ENCODE measurements around the gene CSH2.

CSH2 gene

GRCh38 chr17:63834431-63835166 is 38.9 kb downstream of the CSH2 start:
- DNase-seq (ENCODE audit: low spot score) = no peak

- no peak for DNase-seq (ENCODE audit: low spot score)
Observed at GRCh38 chr17:63833741-63834373, 39.6 kb downstream of the CSH2 start.

- no peak for DNase-seq (ENCODE audit: low spot score)
Observed at GRCh38 chr17:63833026-63833740, 40.3 kb downstream of the CSH2 start.

- no peak for DNase-seq (ENCODE audit: low spot score)
Observed at GRCh38 chr17:63832455-63832854, 41.0 kb downstream of the CSH2 start.

GRCh38 chr17:63832014-63832413 is 41.5 kb downstream of the CSH2 start:
- DNase-seq (ENCODE audit: low spot score) = no peak

GRCh38 chr17:63831505-63831904 is 42.0 kb downstream of the CSH2 start:
- DNase-seq (ENCODE audit: low spot score) = no peak

- DNase-seq (ENCODE audit: low spot score) = no peak
Observed at GRCh38 chr17:63830904-63831491, 42.5 kb downstream of the CSH2 start.

- DNase-seq (ENCODE audit: low spot score) = no peak
Observed at GRCh38 chr17:63830278-63830677, 43.2 kb downstream of the CSH2 start.

GRCh38 chr17:63828936-63829335 is 44.5 kb downstream of the CSH2 start:
- no peak for DNase-seq (ENCODE audit: low spot score)

- no peak for DNase-seq (ENCODE audit: low spot score)
Observed at GRCh38 chr17:63827801-63828221, 45.7 kb downstream of the CSH2 start.

- DNase-seq (ENCODE audit: low spot score) = peak; percentile 98
Observed at GRCh38 chr17:63827002-63827800, 46.3 kb downstream of the CSH2 start, which contains the start of the genes FTSJ3 and PSMC5. Gene FTSJ3, minus strand, starts transcription at chr17:63827663. Its CDS starts 761 bp downstream, at chr17:63826902. Gene PSMC5, plus strand, starts transcription at chr17:63827431. Its CDS starts 60 bp downstream, at chr17:63827491.

- no peak for DNase-seq (ENCODE audit: low spot score)
Observed at GRCh38 chr17:63826468-63827001, 46.9 kb downstream of the CSH2 start.

- no peak for DNase-seq (ENCODE audit: low spot score)
Observed at GRCh38 chr17:63824362-63824761, 49.1 kb downstream of the CSH2 start.

- DNase-seq (ENCODE audit: low spot score) = no peak
Observed at GRCh38 chr17:63823659-63824331, 49.7 kb downstream of the CSH2 start.

GRCh38 chr17:63822537-63822936 is 50.9 kb downstream of the CSH2 start:
- no peak for DNase-seq (ENCODE audit: low spot score)

Data from left forelimb (tissue), 1 donor.